ENCODE data around the gene COLGALT1. TPM values are rescaled to one million over a fixed set of nuclear protein-coding genes. Genes with fewer than 3 reads are reported as not detected.

COLGALT1 gene
- total and polyA plus RNA-seq, 2 of the 8 experiments (the other 6 are each of a cell fraction or from before 2014, with no cell fraction given), result 44.7 to 58.1 TPM

- TF ChIP-seq E2F6 (IDR thresholded peaks at IDR 0.05) (no peak), POU5F1 (IDR thresholded peaks at IDR 0.05; ENCODE audit: low read depth, low read length) (no peak), KDM5A (IDR thresholded peaks at IDR 0.05; ENCODE audit: low read length) (no peak), CHD1 (IDR thresholded peaks at IDR 0.05; ENCODE audit: low read depth, low read length) (no peak)
- TF ChIP-seq, protein P1, sequence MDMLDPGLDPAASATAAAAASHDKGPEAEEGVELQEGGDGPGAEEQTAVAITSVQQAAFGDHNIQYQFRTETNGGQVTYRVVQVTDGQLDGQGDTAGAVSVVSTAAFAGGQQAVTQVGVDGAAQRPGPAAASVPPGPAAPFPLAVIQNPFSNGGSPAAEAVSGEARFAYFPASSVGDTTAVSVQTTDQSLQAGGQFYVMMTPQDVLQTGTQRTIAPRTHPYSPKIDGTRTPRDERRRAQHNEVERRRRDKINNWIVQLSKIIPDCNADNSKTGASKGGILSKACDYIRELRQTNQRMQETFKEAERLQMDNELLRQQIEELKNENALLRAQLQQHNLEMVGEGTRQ (IDR thresholded peaks at IDR 0.05; ENCODE audit: low read length), result no peak
Measured at GRCh38 chr19:17607936-17608335, 52.5 kb downstream of the COLGALT1 start (continued).
